K562 (cell line): ENCODE measurements around the gene ADCY9. TPM values are rescaled to one million over a fixed set of nuclear protein-coding genes. Genes with fewer than 3 reads are reported as not detected.

Experiments
- ATAC-seq: fragments of 200-7000 bp; cut with Tn5 transposase; 3 replicates; pipeline ENCODE4 v1.9.1; 2020; ENCODE audit warnings: moderate library complexity
- BruUV-seq: library from RNA; stranded (reverse); fragments of 400-500 nt; replicated peaks from 2 replicates; lab custom pipeline; 2021; lab: Mats Ljungman, UMichigan
- CTCF ChIA-PET: fragments of 300-600 bp; formaldehyde crosslinking; extraction: SDS; loops from one replicate; lab custom pipeline; 2021; ENCODE audit warnings: low intra/inter-chr PET ratio; lab: Yijun Ruan, JAX
- POLR2A ChIA-PET: fragments of 300-600, 350-650 bp; sonication (Branson Sonifier 250); formaldehyde crosslinking; extraction: SDS; loops from one replicate; lab custom pipeline; 2021; ENCODE audit warnings: antibody characterized with exemption, inconsistent platforms; lab: Yijun Ruan, JAX
- DNase-seq, 4 experiments: peaks; one replicate each; pipeline versions ENCODE4 v3.0.0 to v3.0.0-alpha.2; 2011 to 2018; ENCODE audit warnings: low spot score in 3 of 4, mixed read lengths in 3 of 4; ENCODE audit errors: extremely low read depth in 1 of 4
- FAIRE-seq: peaks from 2 replicates; lab custom pipeline; 2011; peaks lifted over from hg19 to GRCh38; lab: Jason Lieb, UNC
- H2AFZ ChIP-seq: 2 replicates; pipeline ENCODE4 v1.6.0; 2011; ENCODE audit warnings: low read depth, low read length, control low read depth, inconsistent platforms
- H3K27ac ChIP-seq: fragments of 200-600 bp; 3 replicates; pipeline ENCODE4 v1.8.0; 2011; ENCODE audit warnings: low read depth, mild to moderate bottlenecking, control low read depth, inconsistent platforms, low read length, moderate library complexity, mixed read lengths; ENCODE audit errors: extremely low read depth
- H3K27me3 ChIP-seq, 2 experiments: fragments of 300-600 bp in 1 of 2; 2 replicates in 1 of 2; 3 replicates in 1 of 2; pipeline versions ENCODE4 v1.6.0 to v1.8.0; 2011; ENCODE audit warnings: inconsistent platforms in 2 of 2, low read length in 2 of 2, mild to moderate bottlenecking in 1 of 2, mixed read lengths in 1 of 2, moderate library complexity in 1 of 2; ENCODE audit not compliant: control insufficient read depth in 2 of 2, insufficient read depth in 2 of 2
- H3K36me3 ChIP-seq: fragments of 300-600 bp; 3 replicates; pipeline ENCODE4 v1.8.0; 2011; ENCODE audit warnings: mild to moderate bottlenecking, low read length, inconsistent platforms; ENCODE audit not compliant: control insufficient read depth, insufficient read depth
- H3K4me1 ChIP-seq, 2 experiments: fragments of 200-600 bp in 1 of 2; replicated peaks in 1 of 2; 2 replicates in 1 of 2; 3 replicates in 1 of 2; pipeline versions ENCODE4 v1.5.1 to v1.8.0; 2011; ENCODE audit warnings: inconsistent platforms in 2 of 2, low read length in 2 of 2, mild to moderate bottlenecking in 1 of 2, mixed read lengths in 1 of 2, moderate library complexity in 1 of 2; ENCODE audit not compliant: control insufficient read depth in 2 of 2, insufficient read depth in 2 of 2
- H3K4me2 ChIP-seq: 2 replicates; pipeline ENCODE4 v1.6.1; 2011; ENCODE audit warnings: low read length, control low read depth, inconsistent platforms, mixed read lengths; ENCODE audit not compliant: insufficient read depth
- H3K4me3 ChIP-seq: fragments of 200-600 bp; sonication (generic), shearing (Covaris generic); 2 replicates; pipeline ENCODE4 v1.5.1; 2016; ENCODE audit warnings: control low read depth, inconsistent platforms
- H3K79me2 ChIP-seq: fragments of 200-600 bp; 3 replicates; pipeline ENCODE4 v1.8.0; 2011; ENCODE audit warnings: low read length, inconsistent platforms; ENCODE audit not compliant: control insufficient read depth, insufficient read depth
- H3K9ac ChIP-seq, 2 experiments: 2 replicates each; pipeline versions ENCODE4 v1.6.0 to v1.6.1; 2011; ENCODE audit warnings: low read depth in 2 of 2, low read length in 2 of 2, control low read depth in 1 of 2, inconsistent platforms in 1 of 2, mild to moderate bottlenecking in 1 of 2, mixed read lengths in 1 of 2; ENCODE audit not compliant: insufficient read depth in 1 of 2
- H3K9me1 ChIP-seq: one replicate; pipeline ENCODE4 v1.6.0; 2011; ENCODE audit warnings: inconsistent platforms, mild to moderate bottlenecking, low read length, moderate library complexity; ENCODE audit not compliant: control insufficient read depth, insufficient read depth
- H3K9me3 ChIP-seq: replicated peaks from 2 replicates; pipeline ENCODE4 v1.5.1; 2011; ENCODE audit warnings: low read depth, low read length, inconsistent platforms; ENCODE audit not compliant: control insufficient read depth, insufficient read depth
- H4K20me1 ChIP-seq: replicated peaks from 2 replicates; pipeline ENCODE4 v1.6.1; 2011; ENCODE audit warnings: low read length, inconsistent platforms, mixed read lengths; ENCODE audit not compliant: control insufficient read depth, insufficient read depth
- BRF1 ChIP-seq: IDR thresholded peaks from 3 replicates; pipeline ENCODE4 v1.6.1; 2011; ENCODE audit warnings: borderline replicate concordance, mild to moderate bottlenecking; ENCODE audit not compliant: insufficient read length; ENCODE audit errors: extremely low read depth
- CBFA2T3 ChIP-seq: fragments of 450-650 bp; IDR thresholded peaks from 2 replicates; pipeline ENCODE4 v1.6.1; 2017
- ESRRA ChIP-seq: fragments of 450-650 bp; IDR thresholded peaks from 2 replicates; pipeline ENCODE4 v1.6.1; 2014; ENCODE audit warnings: low read depth, mild to moderate bottlenecking, moderate library complexity, borderline replicate concordance
- HMGN3 ChIP-seq: IDR thresholded peaks from 2 replicates; pipeline ENCODE4 v1.6.1; 2011; ENCODE audit warnings: borderline replicate concordance, low read depth, mild to moderate bottlenecking, mixed read lengths, low read length; ENCODE audit not compliant: insufficient read length; ENCODE audit errors: extremely low read depth
- MCM3 ChIP-seq: fragments of 450-650 bp; IDR thresholded peaks from 2 replicates; pipeline ENCODE4 v1.6.1; 2016
- NR3C1 ChIP-seq: sonication (generic); formaldehyde crosslinking; IDR thresholded peaks from 2 replicates; pipeline ENCODE4 v1.8.1; 2022; ENCODE audit warnings: missing genetic modification reagents
- ZNF644 ChIP-seq: fragments of 200-800 bp; sonication (Bioruptor generic); IDR thresholded peaks from 2 replicates; pipeline ENCODE4 v1.6.1; 2016; ENCODE audit warnings: low read depth, missing genetic modification characterization, missing compliant biosample characterization
- WGBS: fragments of 100-300 bp; shearing (Covaris generic); methylation state at CpG from one replicate; pipeline ENCODE4 v1.1.6; 2016; ENCODE audit warnings: low coverage, mixed read lengths; ENCODE audit not compliant: insufficient coverage; ENCODE audit errors: missing lambda C conversion rate; 5-methylcytosine and 5-hydroxymethylcytosine counted together
- in situ Hi-C: fragments of 300-500 bp; cut with MboI; formaldehyde crosslinking; loops from 4 replicates; pipeline ENCODE4 v1.15.0; 2018; ENCODE audit warnings: inconsistent platforms, mixed read lengths
- intact Hi-C: fragments of 100-400 bp; cut with micrococcal nuclease; formaldehyde crosslinking; loops from 2 replicates; pipeline ENCODE4 v1.14.2; 2022
- polyA plus RNA-seq, 8 experiments: library from polyadenylated mRNA; depleted of rRNA in 4 of 8; stranded (reverse) in 5 of 8; unstranded in 3 of 8; fragments of >200 nt; fragmentation: Nextera tagmentation in 2 of 8; fragmentation: Illumina TruSeq in 1 of 8; extraction: Ambion mirVana in 2 of 8; extraction: Trizol in 1 of 8; gene quantifications; 2 replicates each; pipeline versions ENCODE4 v1.2.1 to v1.2.3, GENCODE V29; 2011 to 2014; ENCODE audit warnings: inconsistent platforms in 1 of 8, missing spikeins in 1 of 8
- total RNA-seq, 7 experiments: library from RNA; depleted of rRNA in 6 of 7; stranded (reverse); fragments of >200 nt in 6 of 7; fragmentation: Illumina TruSeq in 2 of 7; extraction: Trizol in 2 of 7; gene quantifications; 2 replicates each; pipeline versions ENCODE4 v1.2.1 to v1.2.3, GENCODE V29; 2011 to 2021; ENCODE audit warnings: low replicate concordance in 1 of 7

The ADCY9 gene
- total and polyA plus RNA-seq, 9 of the 15 experiments (the other 6 are each of a cell fraction or from before 2014, with no cell fraction given): 0.03 to 0.29 (median 0.17) TPM

DNA sequence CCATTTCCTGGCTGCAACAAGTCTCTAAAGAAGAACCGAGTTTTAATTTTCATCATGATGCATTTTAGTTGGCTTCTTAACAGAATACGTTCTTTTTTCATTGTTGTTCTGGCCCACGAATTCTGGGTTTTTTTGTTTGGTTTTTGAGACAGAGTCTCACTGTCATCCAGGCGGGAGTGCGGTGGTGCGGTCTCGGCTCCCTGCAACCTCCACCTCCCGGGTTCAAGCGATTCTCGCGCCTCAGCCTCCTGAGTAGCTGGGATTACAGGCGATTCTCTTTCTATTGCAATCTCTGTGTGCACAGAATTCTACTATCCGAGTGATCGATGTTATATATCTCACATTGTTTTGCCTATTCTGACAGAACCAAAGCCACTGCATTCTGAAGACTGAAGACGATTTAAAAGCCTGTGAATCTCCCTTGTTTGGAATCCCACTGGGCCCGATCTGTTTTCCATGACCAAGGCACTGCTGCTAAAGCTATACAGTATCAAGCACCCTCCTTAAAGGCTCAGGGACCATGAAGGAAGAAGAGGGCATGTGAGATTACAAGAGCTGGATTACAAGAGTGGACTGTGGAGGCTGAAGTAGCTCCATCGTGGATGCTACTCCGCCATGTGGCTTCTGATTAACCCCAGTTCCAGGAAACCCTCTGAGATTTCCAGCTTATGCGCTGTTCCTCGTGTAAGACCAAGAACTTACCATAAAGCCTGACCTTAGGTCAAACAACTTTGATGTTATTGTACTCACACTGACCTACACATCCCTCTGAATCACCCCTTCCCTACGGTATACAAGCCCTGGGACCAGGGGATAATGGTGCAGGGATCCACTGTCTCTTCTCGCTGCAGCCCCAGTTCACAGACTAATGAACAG lies 44.3 kb downstream of the ADCY9 start:
- WGBS: 27% methylated on average over 22 of the region's 22 CpGs
- no peaks in the 10 kb centered on the region for H3K79me2 ChIP-seq
- CTCF ChIA-PET: no interaction called here
- in situ Hi-C loops (no loop called here), intact Hi-C loops (no loop called here)
- no peak overlapping the region for H3K9ac ChIP-seq
- H2AFZ ChIP-seq: no peak overlapping the region
- no TSS peak for BruUV-seq
- no peaks in the 10 kb centered on the region for H3K4me1 ChIP-seq
- H3K27me3 ChIP-seq: peaks cover 9 to 42% of the 10 kb centered on the region in 2 experiments; a peak in 3 of 5 replicates
- no peak for ATAC-seq
- H3K27ac ChIP-seq: no peak overlapping the region
- no peak overlapping the region for H3K4me2 ChIP-seq
- no peaks in the 10 kb centered on the region for H3K36me3 ChIP-seq
- DNase-seq: peak in 1 of 4 experiments; percentile 22
- H3K9me3 ChIP-seq: no peaks in the 10 kb centered on the region
- H3K4me3 ChIP-seq: no peak overlapping the region
- FAIRE-seq: no peak
- H4K20me1 ChIP-seq: no peaks in the 10 kb centered on the region
- POLR2A ChIA-PET: interaction anchor here (0.7 kb wide), 1 partner anchor 16 kb away, joined by 5 read pairs; no protein-coding TSS in a partner anchor
- peak; percentile 21; the same call in 1 of the 2 replicates for TF ChIP-seq CBFA2T3
- no peak for TF ChIP-seq ESRRA
- H3K9me1 ChIP-seq: no peaks in the 10 kb centered on the region

DNA sequence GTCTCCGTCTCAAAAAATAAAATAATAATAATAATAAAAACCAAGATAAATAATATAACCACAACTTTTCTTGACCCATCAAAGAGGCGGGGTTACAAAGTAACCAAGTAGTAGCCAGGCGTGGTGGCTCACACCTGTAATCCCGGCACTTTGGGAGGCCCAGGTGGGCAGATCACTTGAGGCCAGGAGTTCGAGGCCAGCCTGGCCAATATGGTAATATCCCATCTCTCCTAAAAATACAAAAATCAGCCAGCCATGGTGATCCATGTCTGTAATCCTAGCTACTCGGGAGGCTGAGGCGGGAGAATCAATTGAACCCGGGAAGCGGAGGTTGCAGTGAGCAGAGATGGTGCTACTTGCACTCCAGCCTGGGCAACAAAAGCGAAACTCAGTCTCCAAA lies 45.3 kb downstream of the ADCY9 start:
- ChIA-PET CTCF (no interaction called here), POLR2A (no interaction called here)
- no peaks in the 10 kb centered on the region for H3K79me2 ChIP-seq

More for the DNA sequence above, 45.3 kb downstream of the ADCY9 start:
- H3K27me3 ChIP-seq: peaks cover 9 to 43% of the 10 kb centered on the region in 2 experiments; a peak in 3 of 5 replicates
- H3K9me3 ChIP-seq: no peaks in the 10 kb centered on the region
- no peak overlapping the region for H3K9ac ChIP-seq
- H3K4me1 ChIP-seq: no peaks in the 10 kb centered on the region
- no peak overlapping the region for H3K4me2 ChIP-seq
- ATAC-seq (no peak), DNase-seq (no peak), FAIRE-seq (no peak)
- H2AFZ ChIP-seq: no peak overlapping the region
- WGBS: 5% methylated on average over 8 of the region's 10 CpGs
- intact Hi-C loops: no loop called here
- TF ChIP-seq ZNF644 (tag) (no peak), HMGN3 (no peak), BRF1 (no peak), MCM3 (no peak), NR3C1 (CRISPR knock-in tag) (no peak)
- no peak overlapping the region for H3K27ac ChIP-seq
- H4K20me1 ChIP-seq: no peaks in the 10 kb centered on the region
- no peaks in the 10 kb centered on the region for H3K36me3 ChIP-seq
- in situ Hi-C loops: no loop called here
- BruUV-seq: no TSS peak
- H3K4me3 ChIP-seq: no peak overlapping the region
- no peaks in the 10 kb centered on the region for H3K9me1 ChIP-seq
